ENCODE data around the gene NPM3. TPM values are rescaled to one million over a fixed set of nuclear protein-coding genes. Genes with fewer than 3 reads are reported as not detected.

The NPM3 gene
- total RNA-seq, 4 donors from 2014 or later: 9.0 to 27.3 (median 20.7) TPM

DNA sequence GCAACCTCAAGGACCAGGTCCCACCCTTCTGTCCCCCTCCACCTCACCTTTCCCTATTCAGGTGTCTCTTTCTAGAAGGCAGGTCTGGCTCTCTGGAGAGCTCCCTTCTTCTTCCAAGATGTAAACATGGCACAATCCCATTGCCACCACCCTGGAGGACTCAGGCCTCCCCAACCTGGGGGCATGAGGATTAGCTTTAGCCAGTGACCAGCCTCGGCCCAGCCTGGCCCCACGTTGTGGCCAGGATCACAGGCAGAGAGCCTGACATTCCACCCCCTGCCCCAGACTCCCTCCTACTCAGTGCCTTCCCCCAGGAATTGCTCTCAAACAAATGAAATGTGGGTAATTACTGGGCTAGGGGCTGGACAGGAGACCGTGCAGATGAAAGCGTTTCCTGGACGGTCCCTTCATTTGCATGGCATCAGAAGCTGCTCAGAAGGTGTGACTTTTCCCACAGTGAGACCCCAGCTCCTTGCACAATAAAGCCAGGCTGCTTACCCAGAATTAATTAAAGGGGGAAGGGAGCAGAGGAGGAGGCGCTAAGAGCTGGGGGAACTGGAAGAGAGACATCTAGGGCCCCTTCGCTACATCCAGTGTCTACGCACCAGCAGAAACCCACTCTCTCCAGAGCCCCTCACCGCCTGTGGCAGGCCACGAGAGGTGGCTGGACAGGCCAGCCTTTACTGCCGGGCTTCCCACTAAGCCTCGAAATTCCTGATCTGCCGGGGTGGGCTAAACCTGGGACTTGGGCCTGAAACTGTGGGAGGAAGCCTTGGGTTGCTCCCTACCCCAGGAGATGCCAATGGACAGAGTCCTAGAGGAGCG is 15.1 kb downstream of the NPM3 start:
- peaks cover 13% of the 10 kb centered on the region for H3K27me3 ChIP-seq
- H3K27ac ChIP-seq: no peak overlapping the region
- H3K4me3 ChIP-seq (replicated peaks in 1 of 3): no peak overlapping the region
- no peaks in the 10 kb centered on the region for H3K9me3 ChIP-seq
- 67 to 70% methylated on average over 12 to 14 of the region's 14 CpGs for WGBS, 2 donors
- intact Hi-C loops (cut with DNase I): no loop called here
- TF ChIP-seq POLR2A (IDR thresholded peaks at IDR 0.05): no peak
- TF ChIP-seq, protein P1, sequence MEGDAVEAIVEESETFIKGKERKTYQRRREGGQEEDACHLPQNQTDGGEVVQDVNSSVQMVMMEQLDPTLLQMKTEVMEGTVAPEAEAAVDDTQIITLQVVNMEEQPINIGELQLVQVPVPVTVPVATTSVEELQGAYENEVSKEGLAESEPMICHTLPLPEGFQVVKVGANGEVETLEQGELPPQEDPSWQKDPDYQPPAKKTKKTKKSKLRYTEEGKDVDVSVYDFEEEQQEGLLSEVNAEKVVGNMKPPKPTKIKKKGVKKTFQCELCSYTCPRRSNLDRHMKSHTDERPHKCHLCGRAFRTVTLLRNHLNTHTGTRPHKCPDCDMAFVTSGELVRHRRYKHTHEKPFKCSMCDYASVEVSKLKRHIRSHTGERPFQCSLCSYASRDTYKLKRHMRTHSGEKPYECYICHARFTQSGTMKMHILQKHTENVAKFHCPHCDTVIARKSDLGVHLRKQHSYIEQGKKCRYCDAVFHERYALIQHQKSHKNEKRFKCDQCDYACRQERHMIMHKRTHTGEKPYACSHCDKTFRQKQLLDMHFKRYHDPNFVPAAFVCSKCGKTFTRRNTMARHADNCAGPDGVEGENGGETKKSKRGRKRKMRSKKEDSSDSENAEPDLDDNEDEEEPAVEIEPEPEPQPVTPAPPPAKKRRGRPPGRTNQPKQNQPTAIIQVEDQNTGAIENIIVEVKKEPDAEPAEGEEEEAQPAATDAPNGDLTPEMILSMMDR (IDR thresholded peaks at IDR 0.05): no peak
- no peak for DNase-seq
- H3K36me3 ChIP-seq: no peaks in the 10 kb centered on the region
- H3K4me1 ChIP-seq: peaks cover 0 to under 1% of the 10 kb centered on the region in 2 donors

DNA sequence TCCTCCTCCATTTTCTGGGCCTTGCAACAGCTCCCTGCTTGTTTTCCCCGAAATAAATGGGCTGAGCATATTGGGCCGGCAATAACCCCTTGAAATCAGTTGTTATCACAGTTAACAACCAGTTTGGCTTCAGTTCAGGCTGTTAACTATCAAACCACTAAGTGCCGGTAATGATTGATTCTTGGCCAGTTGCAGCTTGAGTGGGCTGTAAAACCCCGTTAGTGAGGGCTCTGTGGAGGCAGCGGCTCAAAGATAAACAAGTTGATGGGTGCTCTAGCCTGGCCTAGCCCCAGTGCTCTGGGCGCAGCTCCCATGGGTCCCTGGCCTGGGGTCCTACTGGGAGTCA is 15.7 kb downstream of the NPM3 start:
- 17 to 31% methylated on average over 5 to 6 of the region's 6 CpGs for WGBS, 2 donors
- intact Hi-C loops (cut with DNase I): no loop called here

DNA sequence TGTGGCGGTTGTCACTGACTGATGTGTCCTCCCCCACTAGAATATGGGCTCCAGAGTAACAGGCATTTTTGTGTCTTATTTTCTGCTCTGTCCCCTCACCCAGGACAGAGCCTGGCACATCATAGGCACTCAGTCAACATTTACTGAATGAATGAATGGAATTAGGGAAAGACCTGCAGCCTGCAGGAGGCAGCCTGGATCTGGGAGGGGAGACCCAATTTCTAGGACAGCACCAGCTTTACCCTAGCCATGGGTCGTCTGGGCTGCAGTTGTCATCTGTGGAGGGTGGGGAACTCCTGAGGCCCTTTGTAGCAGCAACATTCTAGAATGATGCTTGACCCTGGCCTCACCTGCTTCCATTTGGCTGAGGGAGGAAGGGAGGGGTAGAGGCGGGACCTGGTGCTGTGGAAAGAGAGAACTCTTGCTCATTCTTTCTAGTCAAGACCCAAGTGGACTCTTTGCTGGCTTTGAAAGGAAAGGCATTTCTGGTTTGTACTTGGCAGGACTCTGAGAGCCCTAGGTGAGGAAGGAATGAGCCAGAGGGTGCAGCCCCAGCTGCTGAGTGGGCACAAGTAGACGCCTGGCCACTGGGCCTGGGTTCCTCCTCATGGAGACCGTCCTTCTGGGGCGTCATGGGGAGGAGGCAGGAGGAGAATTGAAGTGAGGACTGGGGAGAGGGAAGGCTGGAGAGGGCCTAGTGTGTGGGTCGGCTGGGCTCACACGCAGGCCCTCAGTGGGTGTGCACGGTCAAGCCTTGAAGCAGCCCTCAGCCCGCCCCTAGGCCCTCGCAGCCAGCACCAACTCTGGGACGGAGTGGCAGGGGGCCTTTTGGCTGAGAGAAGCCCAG is 16.3 kb downstream of the NPM3 start:
- Histone ChIP-seq H3K4me1 (no peaks in the 10 kb centered on the region), H3K36me3 (no peaks in the 10 kb centered on the region), H3K4me3 (replicated peaks in 1 of 3) (no peak overlapping the region), H3K27ac (no peak overlapping the region), H3K27me3 (peaks cover 2% of the 10 kb centered on the region), H3K9me3 (no peaks in the 10 kb centered on the region)
- WGBS, 2 donors: 61 to 72% methylated on average over 12 of the region's 12 CpGs
- intact Hi-C loops (cut with DNase I): no loop called here
- TF ChIP-seq, protein P1 (IDR thresholded peaks at IDR 0.05): no peak
- TF ChIP-seq POLR2A (IDR thresholded peaks at IDR 0.05): no peak
- DNase-seq: no peak

More for the DNA sequence above, 15.7 kb downstream of the NPM3 start:
- H3K4me3 ChIP-seq (replicated peaks in 1 of 3): no peak overlapping the region
- no peak overlapping the region for H3K27ac ChIP-seq
- no peak for DNase-seq
- no peaks in the 10 kb centered on the region for H3K4me1 ChIP-seq
- H3K9me3 ChIP-seq: no peaks in the 10 kb centered on the region
- no peak for TF ChIP-seq POLR2A (IDR thresholded peaks at IDR 0.05)
- TF ChIP-seq, protein P1 (IDR thresholded peaks at IDR 0.05): no peak
- no peaks in the 10 kb centered on the region for H3K36me3 ChIP-seq
- H3K27me3 ChIP-seq: peaks cover 8% of the 10 kb centered on the region

DNA sequence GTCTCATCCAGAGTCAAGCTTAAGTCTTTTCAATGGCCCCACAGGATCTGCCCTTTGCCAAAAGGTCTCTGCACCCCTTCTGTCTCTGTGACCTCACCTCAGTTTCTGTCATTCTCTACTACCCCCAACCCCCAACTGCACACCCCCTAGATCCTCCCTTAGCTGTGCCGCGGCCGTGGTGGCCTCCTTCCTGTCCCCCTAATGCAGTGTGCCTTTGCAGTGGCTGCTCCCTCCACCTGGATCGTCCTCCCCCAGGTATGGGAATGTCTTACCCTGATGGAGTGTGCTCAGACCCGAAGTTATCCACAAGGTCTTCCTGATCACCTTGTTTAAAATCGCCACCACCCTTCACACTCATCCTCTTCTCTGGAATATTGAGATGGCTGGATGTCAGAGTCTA is 16.9 kb downstream of the NPM3 start:
- TF ChIP-seq, protein P1 (IDR thresholded peaks at IDR 0.05): no peak
- no peak for TF ChIP-seq POLR2A (IDR thresholded peaks at IDR 0.05)
- intact Hi-C loops (cut with DNase I): no loop called here

More for the DNA sequence above, 16.9 kb downstream of the NPM3 start:
- Histone ChIP-seq H3K36me3 (no peaks in the 10 kb centered on the region), H3K27me3 (no peaks in the 10 kb centered on the region), H3K9me3 (no peaks in the 10 kb centered on the region), H3K4me3 (replicated peaks in 1 of 3) (no peak overlapping the region), H3K27ac (no peak overlapping the region), H3K4me1 (no peaks in the 10 kb centered on the region)
- 80 to 91% methylated on average over 6 of the region's 6 CpGs for WGBS, 2 donors
- DNase-seq: no peak
